NCI-H345 treated with DMSO at 0.1 percent for 48 hours (cell line): ENCODE measurements around the gene RNLS.

Source experiments
- DNase-seq: peaks from one replicate; lab custom pipeline; 2025; ENCODE audit not compliant: unreplicated experiment; lab: John Stamatoyannopoulos, UW

The RNLS gene

DNA sequence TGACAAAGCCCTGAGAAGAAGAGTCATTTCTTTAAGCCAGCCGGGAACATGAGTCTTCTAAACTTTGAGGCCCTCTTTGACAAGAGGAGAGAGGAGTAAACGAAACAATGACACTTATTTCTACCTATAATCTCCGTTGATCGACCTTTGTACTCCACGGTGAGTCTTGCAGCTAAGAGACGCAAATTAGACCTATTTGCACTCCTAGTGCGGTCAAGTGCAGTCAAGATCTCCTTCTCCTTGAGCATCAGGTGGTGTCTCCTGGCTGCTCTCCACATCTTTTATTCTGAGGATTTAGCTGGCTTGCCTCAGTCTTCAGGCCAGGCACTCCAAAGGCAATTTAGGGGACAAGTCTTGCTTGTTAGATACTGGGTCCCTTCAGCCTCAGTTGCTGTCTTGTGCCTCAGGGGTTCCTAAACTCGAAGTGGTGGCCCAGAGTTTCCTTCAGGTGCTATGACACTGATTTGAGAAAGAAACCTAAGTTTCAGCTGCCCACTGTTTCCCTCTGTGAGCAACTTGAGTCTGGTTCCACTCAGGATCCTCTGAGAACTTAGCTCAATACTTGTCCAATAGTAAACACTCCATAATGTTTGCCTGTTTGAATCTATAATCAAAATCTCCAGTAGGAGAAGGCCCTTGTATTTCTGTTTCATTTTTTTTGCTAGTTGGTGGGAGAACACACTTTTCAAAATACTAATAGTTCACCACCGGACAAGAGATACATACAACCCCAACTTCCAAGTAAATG, 312.9 kb downstream of the RNLS start:
- DNase-seq: no peak

DNA sequence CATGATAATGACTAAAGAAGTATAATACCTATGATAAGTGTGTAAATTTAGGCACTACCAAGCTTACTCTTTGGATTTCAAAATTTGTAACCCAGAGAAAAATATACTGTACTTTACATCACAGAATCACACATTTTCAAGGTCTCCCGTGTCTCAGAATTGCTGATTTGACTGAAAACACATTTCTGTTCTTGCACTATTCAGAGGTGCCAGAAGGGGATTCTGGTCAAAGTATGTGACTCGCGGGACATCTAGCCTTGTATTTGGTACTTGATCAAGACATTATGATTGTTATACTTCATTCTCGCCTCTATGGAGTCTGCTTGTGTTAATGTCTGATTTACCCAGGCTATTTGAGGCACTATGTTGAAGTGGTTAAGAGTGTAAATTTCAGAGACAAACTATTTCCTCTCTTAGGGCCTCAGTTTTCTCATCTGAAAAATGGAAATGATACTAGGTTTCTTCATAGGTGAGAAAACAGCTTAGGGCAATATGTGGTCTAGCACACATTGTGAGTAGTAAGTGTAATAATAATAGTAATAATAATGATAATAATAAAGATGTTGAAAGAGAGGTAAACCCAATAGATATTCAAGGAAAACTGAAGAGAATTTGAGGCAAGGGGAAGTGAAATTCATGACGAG, 320.4 kb downstream of the RNLS start:
- no peak for DNase-seq

DNA sequence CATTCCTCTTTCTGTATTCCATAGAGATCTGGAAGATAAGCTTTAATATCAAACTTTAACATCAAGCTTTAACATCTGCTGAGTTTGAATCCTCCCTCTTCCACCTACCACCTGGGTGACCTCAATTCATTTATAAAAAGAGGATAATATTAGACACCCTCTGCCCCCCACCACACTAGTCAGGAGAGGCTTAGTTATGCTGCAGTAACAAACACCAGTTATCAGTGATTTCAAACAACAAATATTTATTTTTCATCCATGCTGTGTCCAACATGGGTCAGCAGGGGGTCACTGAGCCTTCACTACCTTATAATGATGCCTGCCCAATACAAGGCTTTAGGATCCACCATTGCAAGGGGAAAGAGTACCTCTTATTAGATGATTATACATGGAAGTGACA, 322.0 kb downstream of the RNLS start:
- no peak for DNase-seq

DNA sequence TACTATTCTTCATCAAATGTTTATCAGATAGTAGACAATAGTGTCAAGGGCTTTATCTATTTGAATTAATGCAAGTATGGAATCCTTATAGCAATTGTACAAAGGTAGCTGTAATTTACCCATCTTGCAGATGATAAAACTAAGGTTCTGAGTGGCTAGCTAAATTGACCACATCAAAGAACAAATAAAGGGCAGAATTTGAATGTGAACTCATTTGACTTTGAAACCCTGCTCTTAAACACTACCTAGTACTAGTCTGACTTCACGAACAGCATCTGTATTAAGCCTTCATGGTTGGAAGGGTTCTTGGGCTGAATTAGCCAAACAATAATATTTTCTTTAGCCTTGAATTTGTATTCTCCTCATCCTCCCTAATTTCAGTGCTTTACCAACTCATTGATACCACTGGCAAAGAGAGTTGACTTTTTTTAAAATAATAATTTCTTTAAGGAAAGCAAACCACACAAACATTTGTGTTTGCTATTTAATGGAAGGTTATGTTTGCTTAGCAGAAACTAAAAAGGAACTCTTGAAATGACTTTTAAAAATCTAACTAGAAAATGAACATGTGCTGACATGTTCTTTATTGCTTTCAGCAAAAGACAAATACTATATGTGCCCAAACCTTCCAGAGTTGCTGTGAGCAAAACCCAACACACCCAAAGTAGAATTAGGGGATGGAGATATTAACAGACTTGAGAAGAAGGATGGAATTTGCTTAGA, 322.6 kb downstream of the RNLS start:
- DNase-seq: no peak

DNA sequence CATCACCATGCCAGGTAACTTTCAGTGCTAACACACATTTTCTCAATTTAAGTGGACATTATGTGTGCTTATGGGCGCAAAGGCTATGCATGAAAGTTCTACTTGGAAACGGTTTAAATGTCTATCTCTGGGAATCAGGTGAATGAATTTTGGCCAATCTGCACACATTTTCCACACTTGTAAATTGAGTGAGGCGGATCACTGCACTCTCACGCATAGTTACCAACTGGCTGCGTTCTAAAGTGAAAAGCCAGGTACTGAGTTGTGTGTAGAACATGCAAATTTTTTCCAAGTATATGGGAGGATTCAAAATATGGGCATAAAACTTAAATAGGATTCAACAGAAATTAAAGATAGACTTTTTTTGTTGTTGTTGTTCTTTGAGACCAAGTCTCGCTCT, 323.7 kb downstream of the RNLS start:
- DNase-seq: no peak

DNA sequence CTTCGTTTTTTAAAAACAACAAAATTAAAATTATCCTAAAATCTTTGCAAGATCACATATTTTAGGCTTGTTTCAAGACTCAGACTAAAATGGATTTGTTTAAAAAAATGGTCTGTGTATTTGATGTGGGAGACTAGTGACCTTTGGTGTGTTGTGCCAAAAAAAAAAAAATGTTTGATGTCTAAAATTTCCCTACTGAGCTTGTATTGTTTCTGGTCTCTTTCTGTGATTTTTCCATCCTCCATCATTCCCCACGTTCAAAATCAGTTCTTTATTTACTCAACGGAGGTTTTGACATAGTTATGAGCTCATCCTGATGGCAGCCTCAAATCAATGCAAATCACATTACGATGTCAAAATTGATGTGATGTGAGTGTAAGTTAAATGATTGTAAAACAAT, 326.2 kb downstream of the RNLS start:
- DNase-seq: no peak

DNA sequence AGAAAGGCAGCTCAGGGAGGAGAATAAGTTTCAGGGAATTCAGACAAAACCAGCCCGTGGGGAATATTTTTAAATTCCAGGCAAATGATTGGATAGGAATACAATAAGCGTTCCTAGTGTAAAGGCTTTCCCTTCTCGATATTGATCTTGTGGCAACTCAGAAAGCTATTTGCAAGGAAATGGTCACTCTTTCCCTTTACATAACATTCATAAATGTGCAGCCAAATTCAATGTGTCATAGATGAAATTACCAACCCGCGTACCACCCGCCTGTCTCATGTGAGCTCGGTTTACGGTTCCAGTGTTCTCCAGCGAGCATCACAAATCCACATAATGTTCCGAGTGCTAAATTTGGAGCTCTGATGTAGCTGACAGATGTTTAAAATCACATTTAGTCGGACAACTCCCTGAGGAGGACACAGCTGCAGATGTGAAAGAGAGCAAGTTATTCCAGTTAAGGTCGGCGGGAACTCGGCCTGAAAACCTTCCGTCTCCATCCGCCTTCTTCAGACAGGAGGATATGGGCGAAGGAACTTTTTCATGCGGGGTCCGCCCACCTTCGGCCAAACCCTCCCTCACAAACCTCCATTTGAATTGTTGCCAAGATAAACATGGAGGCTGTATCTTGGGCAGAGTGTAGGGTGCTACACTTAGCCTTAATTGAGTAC, 327.0 kb downstream of the RNLS start:
- DNase-seq: no peak

DNA sequence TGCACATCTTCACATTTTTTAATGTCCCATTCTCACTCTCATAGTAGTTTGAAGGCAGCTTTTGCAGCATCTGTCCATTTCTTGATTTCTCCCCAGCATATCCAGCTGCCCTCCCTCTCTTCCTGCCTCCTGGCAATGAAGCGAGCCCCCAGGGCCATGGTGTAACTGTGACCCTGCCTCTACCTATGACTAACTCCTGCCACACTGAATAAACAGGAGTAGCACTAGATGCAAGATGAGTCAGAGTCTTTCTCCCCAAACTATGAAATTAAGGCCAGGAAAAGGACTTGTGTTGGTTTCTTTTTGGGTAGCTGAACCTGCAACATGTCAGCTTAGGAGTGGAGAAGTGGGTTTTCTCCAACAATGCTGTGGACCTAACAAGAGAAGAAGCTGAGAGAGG, 329.0 kb downstream of the RNLS start:
- no peak for DNase-seq

DNA sequence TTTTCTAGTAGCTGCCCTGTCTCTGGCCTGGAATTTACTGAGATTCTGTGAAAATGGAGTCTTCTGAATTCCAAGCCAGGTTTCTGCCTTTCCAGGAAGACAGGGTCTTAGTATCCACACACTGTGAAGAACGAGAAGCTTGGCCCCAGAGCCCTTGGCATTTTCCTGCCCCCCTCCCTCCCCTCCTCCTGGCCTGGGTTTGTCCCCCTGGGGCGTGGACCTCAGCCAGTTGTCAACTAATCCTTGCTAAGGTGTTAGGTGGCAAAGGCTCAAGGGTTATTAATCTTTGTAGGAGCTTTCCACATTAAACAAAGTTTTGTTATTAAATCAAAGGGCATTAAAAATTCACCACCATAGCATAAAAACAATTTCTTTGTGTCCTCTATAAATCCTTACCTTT, 329.5 kb downstream of the RNLS start:
- DNase-seq: no peak

DNA sequence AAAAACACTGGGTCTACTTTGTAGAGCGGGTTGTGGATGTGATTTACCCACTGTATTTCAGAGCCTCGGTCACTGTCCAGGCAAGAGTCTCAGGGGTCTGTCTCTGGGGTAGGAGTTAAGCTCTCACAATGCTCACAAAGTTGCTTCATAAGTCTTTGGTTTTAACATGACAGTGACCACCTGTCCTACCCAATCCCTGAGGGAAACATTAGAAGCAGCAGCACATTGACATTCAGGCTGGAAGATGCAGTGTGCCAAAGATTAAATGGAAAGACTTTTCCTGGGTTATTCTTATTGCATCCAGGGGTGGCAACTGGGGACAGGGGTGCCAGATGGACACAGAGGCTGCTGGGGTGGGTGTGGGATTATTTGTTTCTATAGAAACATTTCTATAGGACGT, 330.0 kb downstream of the RNLS start:
- DNase-seq: no peak

DNA sequence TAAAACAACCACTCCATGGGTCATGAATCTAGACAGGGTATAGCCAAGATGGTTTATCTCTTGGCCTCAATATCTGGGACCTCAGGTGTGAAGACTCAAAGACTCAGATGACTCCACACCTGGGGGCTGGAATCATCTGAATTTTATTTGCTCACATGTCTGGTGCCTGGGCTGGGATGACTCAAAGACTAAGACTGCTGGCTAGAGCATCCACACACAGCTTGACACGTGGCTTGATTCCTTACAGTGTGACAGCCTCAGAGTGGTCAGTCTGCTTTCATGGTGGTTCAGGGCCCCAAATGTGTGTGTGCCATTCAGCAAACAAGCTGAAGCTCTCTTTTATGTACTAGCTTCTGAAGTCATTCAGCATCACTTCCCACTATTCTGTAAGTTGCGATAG, 333.7 kb downstream of the RNLS start:
- no peak for DNase-seq

DNA sequence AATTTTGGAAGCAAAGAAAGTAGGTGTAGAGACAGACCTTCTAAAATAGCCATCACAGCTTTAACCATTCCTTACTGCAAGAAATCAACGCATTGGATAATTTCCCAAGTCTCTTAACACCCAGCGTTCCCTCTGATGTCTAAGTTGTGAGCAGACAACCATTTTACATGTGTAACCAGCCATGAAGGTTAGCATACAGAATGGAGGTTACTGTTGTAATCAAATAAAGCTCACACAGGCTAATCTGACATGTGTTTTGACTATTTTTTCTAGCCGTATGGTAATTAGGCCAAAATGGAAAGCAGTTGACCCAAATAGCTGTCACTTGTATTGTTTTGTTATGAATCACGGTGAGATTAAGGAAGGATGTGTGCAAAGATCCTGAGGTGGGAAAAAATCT, 336.4 kb downstream of the RNLS start:
- no peak for DNase-seq

DNA sequence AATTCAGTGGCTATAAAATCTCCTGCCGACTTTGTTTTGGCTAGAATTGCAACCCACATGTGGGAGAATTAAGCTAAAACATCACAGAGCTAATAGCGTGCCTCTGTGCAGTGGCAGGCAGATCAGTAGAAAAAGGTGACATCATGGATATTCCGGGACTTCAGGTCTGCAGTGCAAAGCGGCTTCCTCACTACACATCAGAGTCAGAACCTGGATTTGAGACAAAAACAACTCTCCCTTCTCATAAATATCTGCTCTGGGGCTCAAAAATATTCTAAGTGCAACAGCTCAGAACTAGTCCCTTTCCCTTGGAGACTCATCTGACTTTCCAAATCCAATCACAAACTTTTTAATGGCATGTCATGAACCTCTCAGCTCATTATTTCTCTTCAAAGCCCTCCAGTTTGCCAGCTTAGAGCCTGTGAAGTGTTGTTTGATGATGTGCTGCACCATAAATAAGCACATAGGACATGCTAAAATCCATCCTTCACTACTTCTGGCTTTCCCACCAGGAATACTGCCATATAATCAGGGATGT, 337.1 kb downstream of the RNLS start:
- no peak for DNase-seq

DNA sequence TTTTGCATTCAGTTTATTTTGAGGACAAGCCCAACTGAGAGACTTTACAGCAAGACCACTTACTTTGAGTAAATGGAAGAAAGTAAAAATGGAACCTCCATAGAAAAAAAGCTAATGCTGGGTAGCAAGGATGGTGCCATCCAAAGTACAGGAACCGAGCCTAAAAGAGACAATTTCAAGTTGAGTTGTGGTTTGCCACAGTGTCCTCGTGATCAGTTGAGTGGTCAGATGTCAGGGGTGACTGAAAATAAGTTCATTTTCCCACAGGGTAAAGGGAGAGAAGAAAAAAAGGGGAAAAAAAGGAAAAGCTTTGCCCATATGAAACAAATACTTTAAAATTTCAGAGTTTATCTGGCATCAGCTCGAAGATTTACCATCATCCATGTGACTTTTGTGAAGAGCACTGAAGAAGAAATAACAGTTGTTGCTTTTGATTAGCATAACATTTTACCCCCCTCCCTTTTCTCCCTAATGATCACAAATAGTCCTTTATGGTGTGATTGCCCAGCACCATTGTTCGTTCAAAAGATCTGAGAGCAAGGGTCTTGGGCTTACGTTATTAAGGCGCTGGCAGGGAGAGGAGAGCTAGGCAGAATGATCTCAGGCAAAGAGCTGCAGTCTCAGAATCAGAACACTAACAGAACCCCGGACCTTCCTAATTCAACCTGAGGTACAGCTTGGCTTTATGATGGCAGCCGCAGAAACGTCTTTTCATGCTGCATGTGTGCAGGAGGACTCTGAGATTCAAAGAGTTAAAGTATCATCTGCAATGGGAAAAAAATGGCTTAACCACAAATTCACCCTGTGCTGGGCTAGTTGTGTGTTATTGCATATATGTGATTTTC, 338.1 kb downstream of the RNLS start:
- DNase-seq: no peak

DNA sequence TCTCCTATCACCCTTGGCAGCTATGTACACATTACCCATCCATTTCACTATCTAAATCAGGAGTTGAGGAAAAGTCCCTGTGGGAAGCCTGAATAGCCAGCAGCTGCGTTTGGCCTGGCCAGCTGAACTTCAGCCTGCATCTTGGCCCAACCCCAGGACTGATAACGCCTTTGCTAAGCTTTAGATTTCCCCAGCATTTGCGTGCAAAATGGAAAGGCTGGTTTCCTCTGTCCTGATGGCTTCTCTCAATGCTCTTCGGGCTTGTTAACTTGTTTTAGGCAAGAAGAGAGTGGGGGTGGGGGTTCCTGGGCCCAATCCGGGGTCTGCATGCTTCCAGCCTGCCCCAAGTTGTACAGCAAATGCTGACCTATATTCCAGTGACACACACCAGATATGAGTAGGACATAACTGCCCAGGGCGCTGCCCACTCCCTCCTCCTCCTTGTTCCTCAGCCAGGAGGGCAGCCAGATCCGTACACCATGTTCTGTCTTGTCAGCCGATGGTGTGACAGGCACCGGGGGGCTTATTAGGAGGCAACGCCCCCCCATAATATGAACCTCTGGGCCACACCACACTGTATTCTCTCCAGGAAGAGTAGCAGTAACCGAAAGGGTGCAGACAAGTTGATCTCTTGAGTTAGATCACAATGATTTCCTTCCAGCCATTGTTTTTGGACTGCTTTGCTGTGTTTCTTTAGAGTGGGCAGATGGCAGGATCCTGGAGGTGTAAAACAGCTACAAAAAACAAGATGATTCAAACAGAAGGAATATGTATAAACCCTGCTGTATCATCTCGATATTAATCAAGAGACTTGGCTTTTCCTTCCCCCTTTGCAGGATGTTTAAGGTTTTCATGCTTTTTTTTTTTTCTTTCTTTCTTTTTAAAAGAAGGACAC, 339.0 kb downstream of the RNLS start:
- DNase-seq: no peak

DNA sequence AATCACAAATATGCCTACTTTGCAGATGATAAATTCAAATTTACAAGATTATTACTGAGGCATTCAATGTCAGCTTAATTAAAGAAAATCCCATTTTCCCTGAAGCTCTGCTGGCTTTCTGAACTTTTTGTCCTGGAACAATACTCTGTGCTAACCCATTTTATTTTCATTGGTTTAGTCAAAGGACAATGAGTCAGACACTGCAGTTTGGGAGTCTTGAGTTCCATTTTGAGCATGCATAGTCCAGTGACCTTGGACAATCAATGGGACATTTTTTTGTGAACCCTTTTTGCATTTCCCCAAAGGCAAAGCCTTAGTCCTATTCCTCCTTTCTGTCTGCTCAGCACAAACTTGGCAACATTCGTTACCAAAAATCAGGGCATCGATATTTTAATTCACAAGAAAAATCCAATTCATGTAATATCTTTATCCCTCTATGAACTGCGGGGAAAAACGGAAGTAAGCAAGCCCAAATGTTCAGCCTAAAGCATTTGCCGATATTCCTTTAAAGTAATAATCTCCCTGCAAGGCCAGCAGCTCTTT, 339.8 kb downstream of the RNLS start:
- no peak for DNase-seq

DNA sequence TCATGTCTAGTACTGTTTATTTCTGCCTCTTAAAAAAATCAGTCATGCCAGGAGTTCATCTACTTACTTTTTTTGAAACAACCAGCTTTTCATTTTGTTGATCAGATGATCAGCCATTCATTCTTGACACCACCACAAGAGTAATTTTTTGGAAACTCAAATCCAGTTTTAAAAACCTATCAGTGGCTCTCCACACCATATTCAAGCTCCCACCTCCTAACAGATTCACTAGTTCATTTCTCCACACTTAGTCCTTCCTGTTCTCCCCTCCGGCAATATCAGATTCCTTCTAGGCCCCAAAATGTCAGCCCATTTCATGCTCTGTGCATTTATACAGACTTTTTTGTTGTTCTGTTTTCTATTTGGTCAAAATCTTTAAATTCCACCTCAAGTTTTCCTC, 341.6 kb downstream of the RNLS start:
- DNase-seq: no peak

DNA sequence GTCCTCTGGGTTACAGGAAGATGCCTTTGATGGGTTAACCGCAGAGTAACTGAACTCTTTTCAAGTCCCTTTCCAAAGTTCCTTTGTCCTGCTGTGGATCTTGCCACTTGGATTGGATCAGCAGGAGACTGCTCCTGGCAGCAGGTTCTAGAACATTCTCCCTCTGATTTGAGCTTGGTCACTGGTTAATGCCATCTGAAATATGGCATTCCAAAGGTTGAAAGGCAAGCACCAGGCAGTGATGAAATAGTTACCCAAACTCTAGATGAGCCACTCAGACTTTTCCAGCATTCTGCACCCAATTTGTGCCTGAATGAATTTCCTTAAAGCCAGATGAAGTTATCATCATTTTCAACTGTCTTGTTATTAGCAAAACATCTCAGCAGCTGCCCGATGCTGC, 343.9 kb downstream of the RNLS start:
- DNase-seq: no peak

DNA sequence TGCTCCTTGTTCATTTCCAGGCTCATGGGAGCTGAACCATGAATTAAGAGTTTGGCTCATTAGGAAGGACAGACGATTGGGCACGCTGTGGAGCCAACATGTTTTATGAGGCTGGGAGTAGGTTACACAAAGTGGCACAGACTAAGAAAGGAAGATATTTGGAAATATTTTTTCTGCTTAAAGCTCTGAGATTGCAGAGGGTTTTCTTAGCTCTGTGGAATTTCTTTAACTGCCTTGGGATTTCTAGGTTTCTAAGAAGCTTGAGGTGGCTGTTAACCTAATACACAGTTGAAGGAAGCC, 344.6 kb downstream of the RNLS start:
- no peak for DNase-seq
